NCI-H2029 treated with DMSO at 0.1 percent for 48 hours (cell line): ENCODE measurements around the gene CIBAR2.
"Not testable (repeated sequence)": the region's sequence is repeated elsewhere in the genome, so short reads cannot be mapped to it uniquely, and the experiment has no call there.

Source experiments
- DNase-seq: peaks from one replicate; lab custom pipeline; 2025; lab: John Stamatoyannopoulos, UW

Gene CIBAR2

GRCh38 chr16:85062845-85063244 is 49.4 kb downstream of the CIBAR2 start:
- DNase-seq: no peak

GRCh38 chr16:85062323-85062722 is 49.9 kb downstream of the CIBAR2 start:
- DNase-seq: no peak

GRCh38 chr16:85061566-85061965 is 50.7 kb downstream of the CIBAR2 start:
- no peak for DNase-seq

- DNase-seq: no peak
Measured at GRCh38 chr16:85058909-85059308, 53.4 kb downstream of the CIBAR2 start.

- DNase-seq: peak; percentile 24
Measured at GRCh38 chr16:85057948-85058347, 54.3 kb downstream of the CIBAR2 start.

- no peak for DNase-seq
Measured at GRCh38 chr16:85057212-85057889, 54.9 kb downstream of the CIBAR2 start.

- DNase-seq: no peak
Measured at GRCh38 chr16:85056211-85056748, 56.0 kb downstream of the CIBAR2 start.

- no peak for DNase-seq
Measured at GRCh38 chr16:85055493-85056210, 56.6 kb downstream of the CIBAR2 start.

- DNase-seq: no peak
Measured at GRCh38 chr16:85054948-85055492, 57.3 kb downstream of the CIBAR2 start.

GRCh38 chr16:85054321-85054720 is 58.0 kb downstream of the CIBAR2 start:
- not testable (repeated sequence) for DNase-seq

- DNase-seq: no peak
Measured at GRCh38 chr16:85052536-85052935, 59.7 kb downstream of the CIBAR2 start.

- DNase-seq: no peak
Measured at GRCh38 chr16:85051683-85052082, 60.6 kb downstream of the CIBAR2 start.

- no peak for DNase-seq
Measured at GRCh38 chr16:85051067-85051581, 61.1 kb downstream of the CIBAR2 start.

GRCh38 chr16:85049706-85050305 is 62.5 kb downstream of the CIBAR2 start:
- DNase-seq: no peak

GRCh38 chr16:85048921-85049562 is 63.2 kb downstream of the CIBAR2 start:
- DNase-seq: peak; percentile 42
